IPS-18c (cell line): ENCODE measurements around the gene COL7A1.
"Not testable (repeated sequence)": the region's sequence is repeated elsewhere in the genome, so short reads cannot be mapped to it uniquely, and the experiment has no call there.

Experiments used
- H3K4me3 ChIP-seq: 2 replicates; pipeline ENCODE4 v1.7.0; 2013; ENCODE audit warnings: low read depth, mild to moderate bottlenecking, low read length, moderate library complexity; ENCODE audit not compliant: insufficient read depth
- H3K9me3 ChIP-seq: one replicate; pipeline ENCODE4 v1.6.1; 2013; ENCODE audit warnings: mild to moderate bottlenecking, low read length, moderate library complexity; ENCODE audit not compliant: control insufficient read depth, insufficient read depth

Gene COL7A1

DNA sequence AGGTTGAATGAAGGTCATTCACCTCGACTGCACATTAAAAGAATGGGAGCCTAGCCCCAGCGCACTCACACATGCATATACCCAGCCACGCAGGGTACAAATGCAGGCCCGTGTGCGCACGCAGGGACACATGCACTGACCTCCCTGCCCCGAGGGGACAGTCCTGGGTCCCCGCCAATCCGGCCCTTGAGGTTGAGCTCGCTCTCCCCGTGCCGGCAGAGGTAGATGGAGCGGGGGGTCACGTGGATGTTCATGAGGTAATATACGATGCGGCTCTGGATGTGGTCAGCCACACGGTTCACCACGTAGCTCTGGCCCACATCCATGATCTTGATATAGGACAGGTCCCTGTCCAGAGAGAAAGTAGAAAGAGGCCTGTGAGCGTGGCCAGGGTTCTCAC lies 59.0 kb downstream of the COL7A1 start:
- no peak overlapping the region for H3K4me3 ChIP-seq
- H3K9me3 ChIP-seq: no peaks in the 10 kb centered on the region

DNA sequence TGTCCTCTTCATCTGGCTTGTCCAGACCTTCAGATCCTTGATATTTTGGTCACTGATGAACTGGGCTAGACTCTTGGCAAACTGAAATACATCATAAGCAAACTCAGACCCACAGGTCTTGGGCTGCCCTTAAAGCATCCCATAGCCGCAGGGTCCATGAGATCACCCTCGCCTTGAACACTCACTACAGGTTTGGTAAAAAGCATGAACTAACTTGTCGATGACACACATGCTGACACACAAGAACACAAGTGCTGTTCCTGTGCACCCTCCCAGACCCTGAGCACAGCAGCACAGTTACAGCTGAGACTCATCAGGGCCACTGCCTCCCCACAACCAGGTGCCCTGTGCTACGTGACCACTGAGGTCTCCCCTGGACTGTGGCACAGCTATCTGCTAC lies 59.6 kb downstream of the COL7A1 start:
- Histone ChIP-seq H3K4me3 (no peak overlapping the region), H3K9me3 (no peaks in the 10 kb centered on the region)

DNA sequence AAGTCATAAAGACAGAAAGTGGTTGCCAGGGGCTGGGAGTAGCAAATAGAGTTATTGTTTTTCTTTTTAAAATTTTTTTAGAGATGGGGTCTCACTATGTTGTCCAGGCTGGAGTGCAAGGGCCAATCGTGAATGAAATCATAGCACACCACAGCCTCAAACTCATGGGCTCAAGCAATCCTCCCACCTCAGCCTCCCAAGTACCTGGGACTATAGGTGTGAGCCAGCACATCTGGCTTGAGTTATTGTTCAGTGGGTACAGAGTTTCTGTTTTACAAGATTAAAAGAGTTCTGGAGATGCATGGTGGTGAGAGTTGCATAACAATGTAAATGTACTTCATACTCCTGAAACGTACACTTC lies 62.2 kb downstream of the COL7A1 start:
- no peak overlapping the region for H3K4me3 ChIP-seq
- peaks cover 2% of the 10 kb centered on the region for H3K9me3 ChIP-seq

DNA sequence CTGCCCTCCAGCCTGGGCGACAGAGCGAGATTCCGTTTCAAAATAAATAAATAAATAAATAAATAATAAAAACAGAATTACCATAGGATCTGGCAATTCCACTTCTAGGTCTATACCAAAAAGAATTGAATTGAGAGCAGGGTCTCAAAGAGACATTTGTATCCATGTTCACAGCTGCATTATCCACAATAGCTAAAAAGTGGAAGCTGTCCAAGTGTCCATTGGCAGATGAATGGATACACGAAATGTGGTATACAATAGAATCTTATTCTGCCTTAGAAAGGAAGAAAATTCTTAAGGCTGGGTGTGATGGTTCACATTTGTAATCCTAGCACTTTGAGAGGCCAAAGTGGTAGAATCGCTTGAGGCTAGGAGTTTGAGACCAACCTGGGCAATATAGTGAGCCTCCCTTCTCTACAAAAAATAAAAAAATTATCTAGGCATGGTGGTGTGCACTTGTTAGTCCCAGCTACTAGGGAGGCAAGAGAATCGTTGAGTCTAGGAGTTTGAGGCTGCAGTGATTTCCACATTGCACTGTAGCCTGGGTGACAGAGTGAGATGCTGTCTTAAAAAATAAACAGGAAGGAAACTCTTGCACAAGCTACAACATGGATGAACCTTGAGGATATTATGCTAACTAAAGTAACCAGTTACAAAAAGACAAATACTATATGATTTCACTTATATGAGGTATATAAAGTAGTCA lies 62.7 kb downstream of the COL7A1 start:
- no peak overlapping the region for H3K4me3 ChIP-seq
- H3K9me3 ChIP-seq: peaks cover 2% of the 10 kb centered on the region

DNA sequence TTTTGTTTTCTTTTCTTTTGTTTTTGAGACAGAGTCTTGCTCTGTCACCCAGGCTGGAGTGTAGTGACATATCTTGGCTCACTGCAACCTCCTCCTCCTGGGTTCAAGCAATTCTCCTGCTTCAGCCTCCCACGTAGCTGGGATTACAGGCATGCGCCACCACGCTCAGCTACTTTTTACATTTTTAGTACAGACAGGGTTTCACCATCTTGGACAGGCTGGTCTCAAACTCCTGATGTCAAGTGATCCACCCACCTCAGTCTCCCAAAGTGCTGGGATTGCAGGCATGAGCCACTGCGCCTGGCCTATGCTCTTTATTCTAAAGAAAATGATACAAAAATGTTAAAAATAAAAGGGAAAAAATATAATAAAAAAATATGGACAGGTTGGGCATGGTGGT lies 64.4 kb downstream of the COL7A1 start:
- H3K4me3 ChIP-seq, H3K9me3 ChIP-seq: not testable (repeated sequence)

DNA sequence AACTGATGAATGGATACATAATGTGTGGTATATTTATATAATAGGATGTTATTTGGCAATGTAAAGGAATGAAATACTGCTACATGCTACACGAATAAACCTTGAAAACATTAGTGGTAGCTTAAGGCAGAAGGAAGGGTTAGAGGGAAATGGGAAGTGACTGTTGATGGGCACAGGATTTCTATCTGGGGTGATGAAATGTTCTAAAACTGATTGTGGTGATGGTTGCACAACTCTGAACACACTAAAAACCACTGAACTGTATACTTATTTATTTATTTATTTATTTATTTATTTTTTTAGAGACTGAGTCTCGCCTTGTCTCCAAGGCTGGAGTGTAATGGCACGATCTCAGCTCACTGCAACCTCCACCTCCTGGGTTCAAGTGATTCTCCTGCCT lies 66.4 kb downstream of the COL7A1 start:
- Histone ChIP-seq H3K9me3 (peaks cover 2% of the 10 kb centered on the region), H3K4me3 (no peak overlapping the region)

DNA sequence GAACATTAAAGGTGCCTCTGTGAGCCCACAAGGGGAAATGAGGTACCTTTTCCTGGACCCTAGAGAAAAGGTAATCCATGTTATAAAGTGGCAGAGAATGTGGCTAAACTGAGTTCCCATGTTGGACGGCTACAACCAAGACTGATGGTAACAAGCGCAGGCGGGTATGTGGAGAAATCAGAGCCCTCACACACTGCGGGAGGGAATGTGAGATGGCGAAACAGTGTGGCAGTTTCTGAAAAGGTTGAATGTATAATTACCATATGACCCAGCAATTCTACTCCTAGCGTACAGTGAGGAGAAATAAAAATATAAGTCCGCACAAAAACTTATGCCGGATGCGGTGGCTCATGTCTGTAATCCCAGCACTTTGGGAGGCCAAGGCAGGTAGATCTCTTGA lies 67.1 kb downstream of the COL7A1 start:
- Histone ChIP-seq H3K9me3 (peaks cover 2% of the 10 kb centered on the region), H3K4me3 (no peak overlapping the region)

DNA sequence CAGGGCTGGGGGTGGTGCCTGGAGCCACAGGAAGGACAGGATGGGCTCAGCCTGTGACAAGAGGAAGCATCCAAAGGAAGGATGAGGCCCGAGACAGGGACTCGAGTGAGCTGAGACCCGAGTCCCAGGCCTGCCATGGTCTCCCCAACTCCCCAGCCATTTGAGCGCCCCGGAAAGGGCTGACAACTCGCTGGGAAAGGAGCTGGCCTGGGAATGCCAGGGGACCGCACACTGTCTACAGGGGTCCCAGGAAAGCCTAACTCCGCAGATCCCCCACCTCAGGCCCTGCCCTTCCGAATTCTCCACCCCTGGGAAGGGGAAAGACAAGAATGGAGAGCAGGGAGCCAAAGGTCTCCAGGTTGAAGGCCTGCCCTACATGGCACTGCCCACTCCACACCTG lies 70.2 kb downstream of the COL7A1 start:
- no peak overlapping the region for H3K4me3 ChIP-seq
- peaks cover 2% of the 10 kb centered on the region for H3K9me3 ChIP-seq

DNA sequence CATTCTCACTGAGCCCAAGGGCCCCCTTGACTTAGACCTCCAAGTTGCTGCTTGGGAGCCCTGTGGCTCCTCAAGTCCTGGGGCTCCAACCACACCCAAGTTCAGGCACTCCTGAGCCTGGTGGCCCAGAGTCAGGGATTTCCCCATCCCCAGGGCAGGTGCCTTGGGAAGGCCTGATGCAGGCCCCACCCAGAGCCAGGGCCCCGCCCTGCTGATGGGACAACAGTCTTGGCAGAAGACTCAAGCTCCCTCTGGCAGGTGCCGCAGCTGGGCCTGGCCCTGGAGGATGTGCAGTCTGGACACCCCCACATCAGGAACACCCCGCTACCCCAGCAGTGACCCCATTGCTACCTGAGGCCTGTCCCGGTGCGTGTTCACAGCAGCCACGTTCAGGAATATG lies 73.5 kb downstream of the COL7A1 start:
- Histone ChIP-seq H3K9me3 (no peaks in the 10 kb centered on the region), H3K4me3 (no peak overlapping the region)

DNA sequence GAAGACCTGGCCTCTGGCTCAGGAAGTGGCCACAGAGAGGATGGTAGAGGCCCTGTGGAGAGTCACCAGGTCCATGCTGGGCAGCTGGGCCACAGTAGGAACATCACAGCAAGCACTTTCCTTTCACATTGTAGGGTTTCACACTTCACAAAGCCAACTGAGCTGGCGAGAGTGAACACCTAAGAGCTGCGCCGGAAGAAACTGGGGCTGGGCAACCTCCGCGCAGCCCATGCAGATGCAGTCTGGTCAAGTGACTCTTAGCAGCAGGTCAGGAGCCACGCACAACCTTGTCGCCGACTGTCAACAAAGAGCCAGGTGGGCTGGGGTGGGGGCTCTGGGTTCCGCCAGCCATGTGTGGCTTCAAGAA lies 75.9 kb downstream of the COL7A1 start:
- no peaks in the 10 kb centered on the region for H3K9me3 ChIP-seq
- no peak overlapping the region for H3K4me3 ChIP-seq

DNA sequence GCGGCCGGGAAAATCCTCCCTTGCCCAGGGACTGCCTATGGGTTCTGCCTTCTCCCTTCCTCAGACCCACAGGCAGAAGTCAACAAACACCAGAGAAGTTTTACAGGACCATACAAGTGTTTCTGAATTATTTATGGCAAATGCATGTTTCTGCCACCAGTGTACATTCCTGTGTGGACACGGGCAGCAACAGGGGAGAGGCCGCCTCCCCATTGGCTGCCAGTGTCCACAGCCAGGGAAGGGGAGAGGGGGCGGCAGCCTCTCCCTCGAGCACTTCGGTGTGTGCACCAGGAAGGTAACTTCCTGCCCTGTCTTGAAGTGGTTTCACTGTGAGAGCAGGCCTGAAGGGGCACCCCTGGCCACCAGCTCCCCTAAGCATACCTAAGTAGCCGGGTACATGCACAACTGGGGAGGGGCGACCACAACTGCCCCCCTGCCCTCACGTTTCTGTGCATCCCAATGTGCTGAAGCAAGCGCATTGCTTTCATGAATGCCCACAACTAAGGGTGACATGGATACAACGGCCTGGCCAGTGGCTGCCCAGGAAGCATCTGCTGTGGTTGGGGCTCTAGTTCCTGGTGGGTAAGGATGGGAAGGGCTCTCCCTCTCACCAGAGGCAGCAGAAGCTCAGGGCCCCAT lies 76.4 kb downstream of the COL7A1 start:
- Histone ChIP-seq H3K4me3 (no peak overlapping the region), H3K9me3 (no peaks in the 10 kb centered on the region)

DNA sequence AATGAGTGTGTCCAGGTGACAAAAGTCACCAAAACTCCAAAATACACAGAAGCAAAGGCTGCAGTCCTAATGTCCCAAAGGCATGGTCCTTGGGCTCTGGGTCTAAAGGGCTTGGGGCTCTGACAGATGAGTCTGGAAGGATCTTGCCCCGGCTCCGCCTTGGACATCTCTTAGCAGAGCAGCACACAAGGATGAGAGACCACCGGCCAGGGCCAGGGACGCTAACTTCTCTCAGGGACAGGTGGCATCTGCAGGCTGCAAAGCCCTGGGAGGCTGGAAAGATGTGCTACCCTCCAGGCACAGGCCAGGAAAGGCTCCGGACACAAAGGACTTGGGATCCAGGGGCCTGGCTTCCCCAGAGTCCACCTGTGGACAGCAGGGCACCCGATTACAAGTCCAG lies 77.1 kb downstream of the COL7A1 start:
- no peaks in the 10 kb centered on the region for H3K9me3 ChIP-seq
- H3K4me3 ChIP-seq: no peak overlapping the region

DNA sequence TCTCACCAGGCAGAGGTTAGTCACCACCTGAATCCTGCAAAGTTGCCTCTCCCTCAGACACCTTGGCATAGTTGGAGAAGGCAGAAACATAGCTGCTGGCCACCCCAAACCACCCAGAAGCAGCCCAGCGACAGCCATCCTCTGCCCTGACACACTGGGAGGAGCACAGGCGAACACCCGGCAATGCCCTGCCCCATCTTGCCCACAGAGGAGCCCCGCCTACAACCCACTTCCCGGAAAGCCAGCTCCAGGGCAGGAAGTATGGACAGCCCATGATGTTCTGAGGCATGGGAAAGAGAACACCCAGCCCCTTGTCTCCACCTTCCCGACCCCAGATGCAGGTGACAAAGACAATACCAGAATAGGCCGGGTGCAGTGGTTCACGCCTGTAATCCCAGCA lies 78.6 kb downstream of the COL7A1 start:
- Histone ChIP-seq H3K9me3 (no peaks in the 10 kb centered on the region), H3K4me3 (no peak overlapping the region)

DNA sequence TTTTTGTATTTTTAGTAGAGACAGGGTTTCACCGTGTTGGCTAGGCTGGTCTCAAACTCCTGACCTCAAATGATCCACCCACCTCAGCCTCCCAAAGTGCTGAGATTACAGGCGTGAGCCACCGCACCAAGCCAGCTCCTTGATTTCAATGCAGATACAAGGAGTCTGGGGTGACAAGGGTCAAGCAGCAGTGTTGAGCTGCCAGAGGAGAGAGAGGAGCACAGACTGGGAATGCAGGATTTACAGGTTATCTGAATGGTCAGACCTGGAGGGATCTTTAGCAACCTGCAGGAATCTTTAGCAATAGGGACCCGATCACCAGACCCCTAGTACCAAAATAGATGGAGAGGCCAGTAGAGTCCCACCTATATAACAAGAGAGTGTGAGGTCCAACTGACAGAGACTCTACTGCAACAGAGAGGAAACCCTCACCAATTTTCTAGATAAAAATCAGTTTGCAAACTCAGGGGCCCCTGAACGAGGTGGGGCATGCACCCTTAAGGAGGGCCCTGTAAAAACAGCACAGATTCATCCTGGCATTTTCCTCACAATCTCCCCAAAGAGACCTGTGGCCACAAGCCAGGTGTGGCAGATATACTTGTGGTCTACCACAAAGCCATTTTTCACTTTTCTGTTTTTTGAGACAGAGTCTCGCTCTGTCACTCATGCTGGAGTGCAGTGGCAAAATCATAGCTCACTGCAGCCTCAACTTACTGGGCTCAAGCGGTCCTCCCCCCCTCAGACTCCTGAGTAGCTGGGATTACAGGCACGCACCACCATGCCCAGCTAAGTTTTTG lies 80.5 kb downstream of the COL7A1 start:
- Histone ChIP-seq H3K4me3 (no peak overlapping the region), H3K9me3 (no peaks in the 10 kb centered on the region)
